Lung microvascular endothelial cell (primary cell): ENCODE data around the gene OPCML. TPM values are rescaled to one million over a fixed set of nuclear protein-coding genes. Genes with fewer than 3 reads are reported as not detected.

ENCODE experiments used
- DNase-seq, 2 donors: peaks; one replicate each; pipeline versions ENCODE4 v3.0.0 to v3.0.0-alpha.2; 2010; ENCODE audit warnings: low read depth in 2 of 2
- total RNA-seq: library from RNA; depleted of rRNA; stranded (reverse); fragments of >200 nt; gene quantifications from 2 replicates; pipeline ENCODE4 v1.2.1, GENCODE V29; 2014

The OPCML gene
- total RNA-seq, 1 donor from 2014 or later: not detected

DNA sequence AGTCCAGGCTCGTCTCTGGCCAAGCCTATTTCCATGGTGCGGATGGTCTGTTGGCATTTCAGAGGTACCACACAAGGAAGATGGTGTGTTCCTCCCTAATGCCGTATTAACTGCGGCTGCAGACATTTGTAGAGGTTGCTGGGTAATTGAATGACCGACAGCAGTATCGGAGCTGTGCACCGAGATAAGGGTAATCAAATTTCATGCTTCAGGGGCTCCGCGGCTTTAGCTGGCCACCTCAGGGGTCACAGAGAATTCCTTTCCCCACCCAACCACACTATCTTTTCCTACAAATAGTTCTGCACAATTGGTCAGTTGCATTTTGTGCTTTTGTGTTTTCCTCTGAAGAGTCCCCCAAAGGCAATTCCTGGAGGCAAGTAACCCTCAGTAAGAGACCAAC is 297.4 kb downstream of the OPCML start:
- no peak for DNase-seq

DNA sequence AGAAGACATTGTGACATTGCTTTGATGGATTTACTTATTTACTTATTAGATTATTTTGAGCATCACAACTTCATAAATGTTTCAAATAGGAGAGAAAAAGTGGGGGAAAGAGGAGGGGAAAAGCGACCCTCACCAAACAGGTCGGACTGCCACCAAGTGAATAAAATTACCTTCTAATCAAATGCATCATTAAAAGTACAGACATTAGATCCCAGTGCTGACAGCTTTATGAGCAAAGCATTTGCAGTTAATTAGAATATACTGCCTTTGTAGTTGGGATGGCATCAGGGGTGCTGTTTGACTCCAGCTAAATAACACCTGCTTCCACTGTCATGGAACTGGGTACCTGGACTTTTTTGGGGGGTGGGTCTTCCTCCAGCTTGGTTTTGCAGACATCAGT is 299.6 kb downstream of the OPCML start:
- no peak for DNase-seq

- no peak for DNase-seq
Observed at GRCh38 chr11:133230431-133230830, 301.9 kb downstream of the OPCML start.

GRCh38 chr11:133228471-133229329 is 303.6 kb downstream of the OPCML start:
- no peak for DNase-seq

DNA sequence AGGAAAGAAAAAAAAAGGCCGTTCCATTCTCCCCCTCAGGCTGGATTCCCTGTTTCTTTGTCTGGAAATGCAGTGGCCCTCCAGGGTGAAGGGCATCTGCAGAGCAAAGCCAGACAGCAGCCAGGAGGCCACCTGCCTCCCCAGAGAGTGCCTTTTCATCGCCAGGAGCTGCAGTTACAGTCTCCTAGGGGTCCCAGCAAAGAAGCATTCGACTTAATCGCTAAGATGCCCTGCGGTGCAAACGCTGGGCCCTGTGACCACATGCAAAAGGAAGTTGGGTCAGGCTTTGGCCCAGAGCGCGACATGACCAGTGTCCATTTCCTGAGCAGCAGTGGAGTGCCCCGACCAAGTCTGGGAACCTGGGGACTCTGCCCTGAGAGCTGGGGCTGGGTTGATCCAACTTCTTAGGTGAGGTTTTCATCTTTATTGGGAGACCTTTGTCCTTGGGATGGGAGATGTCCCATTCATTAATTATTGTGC is 304.6 kb downstream of the OPCML start:
- no peak for DNase-seq

- no peak for DNase-seq
Observed at GRCh38 chr11:133224271-133224670, 308.0 kb downstream of the OPCML start.

- no peak for DNase-seq
Observed at GRCh38 chr11:133222425-133223330, 309.6 kb downstream of the OPCML start.

DNA sequence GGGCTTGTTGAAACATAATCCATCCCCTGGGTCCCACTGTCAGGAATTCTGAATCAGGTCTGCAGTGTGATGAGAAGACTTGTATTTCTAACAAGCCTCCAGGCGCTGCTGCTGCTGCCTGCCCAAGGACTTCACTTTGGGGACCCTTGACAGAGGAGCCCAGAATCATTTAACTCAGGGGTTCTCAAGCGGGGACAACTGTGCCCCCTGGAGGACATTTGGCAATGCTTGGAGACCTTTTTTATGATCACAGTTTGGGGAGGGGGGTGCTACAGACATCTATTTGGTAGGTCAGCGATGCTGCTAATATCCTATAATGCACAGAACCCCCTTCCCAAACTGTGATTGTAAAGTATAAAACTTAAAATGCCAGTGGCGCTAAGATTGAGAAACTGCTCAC is 312.8 kb downstream of the OPCML start:
- DNase-seq: no peak

- no peak for DNase-seq
Observed at GRCh38 chr11:133216813-133217212, 315.5 kb downstream of the OPCML start.

DNA sequence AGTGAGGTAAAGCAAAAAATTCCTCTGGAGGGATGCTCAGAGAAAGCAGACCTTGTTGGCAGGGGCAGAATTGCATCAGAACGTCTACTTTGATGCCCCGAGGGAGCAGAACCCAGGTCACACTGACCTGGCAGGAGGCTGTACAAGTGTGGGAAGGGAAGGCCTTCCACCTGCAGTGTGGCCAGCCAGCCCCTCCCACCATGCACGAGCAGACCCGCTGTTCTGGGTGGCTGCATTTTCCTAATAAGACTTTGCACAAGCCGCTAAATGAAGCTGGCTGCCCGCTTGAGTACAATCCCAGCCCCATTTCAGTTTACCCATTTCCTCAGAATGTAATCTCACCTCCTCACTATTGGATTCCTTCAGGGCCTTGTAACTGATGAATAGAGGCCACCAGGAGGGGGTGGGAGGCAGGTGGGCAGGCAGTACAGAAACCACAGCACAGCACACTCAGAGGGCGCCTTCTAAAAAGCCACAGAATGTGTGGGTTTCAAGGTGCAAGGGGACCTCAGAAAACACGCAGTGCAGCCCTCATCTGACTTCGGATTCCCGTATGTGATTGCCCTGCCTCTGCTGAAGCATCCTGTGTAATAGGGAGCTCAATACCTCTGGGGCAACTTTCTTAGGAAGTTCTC is 316.6 kb downstream of the OPCML start:
- no peak for DNase-seq

DNA sequence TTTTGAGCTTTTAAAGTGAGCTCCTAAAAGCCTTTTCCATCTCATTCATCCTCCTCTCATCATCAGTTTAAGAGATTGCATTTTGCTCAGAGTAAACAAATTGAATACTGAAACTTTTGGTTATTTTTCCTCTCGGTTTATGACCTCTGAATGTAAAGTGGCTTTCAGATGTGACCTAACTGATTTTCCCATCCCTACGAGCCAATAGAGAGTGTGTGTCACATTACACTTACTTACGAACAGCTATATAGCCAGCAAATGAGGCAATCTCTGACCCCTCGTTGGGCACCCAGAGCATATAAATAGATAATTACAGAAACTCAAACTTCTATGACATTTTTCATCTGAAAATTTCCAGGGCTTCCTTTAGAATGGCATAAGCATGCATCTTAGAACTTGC is 317.7 kb downstream of the OPCML start:
- DNase-seq: no peak

DNA sequence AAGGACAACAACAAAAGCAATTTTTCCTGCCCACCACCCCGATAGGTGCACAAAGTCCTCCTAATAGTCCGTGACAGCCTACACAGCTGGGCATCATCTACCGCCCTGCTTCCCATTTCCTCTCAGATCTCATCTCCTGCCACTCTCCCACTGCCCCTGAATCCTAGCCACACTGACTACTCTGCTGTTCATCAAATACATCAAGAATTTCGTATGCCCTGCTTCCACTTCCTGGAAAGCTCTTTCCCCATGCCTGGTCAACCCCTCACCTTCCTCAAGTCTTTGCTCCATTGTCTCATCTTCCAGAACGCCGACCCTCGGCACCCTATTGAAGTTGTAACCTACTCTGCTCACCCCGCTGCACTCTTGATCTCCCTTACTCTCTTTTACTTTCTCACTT is 320.1 kb downstream of the OPCML start:
- no peak for DNase-seq

DNA sequence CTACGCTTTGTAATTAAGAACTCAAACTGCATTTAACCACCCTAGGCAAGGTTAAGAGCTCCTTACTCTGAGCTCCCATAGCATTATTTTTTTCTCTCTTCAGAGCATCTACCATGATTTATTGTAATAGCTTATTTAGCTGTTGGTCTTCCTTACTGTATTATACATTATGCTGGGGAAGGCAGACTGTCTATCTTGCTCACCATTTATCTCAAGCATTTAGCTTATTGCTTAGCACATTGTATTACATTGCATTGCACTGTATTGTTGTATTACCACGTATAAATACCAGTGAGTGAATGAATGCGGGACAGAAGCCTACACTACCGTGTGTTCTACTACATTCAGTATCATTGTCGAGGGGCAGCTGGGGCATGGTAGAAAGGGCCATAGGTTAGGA is 324.3 kb downstream of the OPCML start:
- DNase-seq: no peak

GRCh38 chr11:133206313-133207005 is 325.8 kb downstream of the OPCML start:
- DNase-seq: no peak

DNA sequence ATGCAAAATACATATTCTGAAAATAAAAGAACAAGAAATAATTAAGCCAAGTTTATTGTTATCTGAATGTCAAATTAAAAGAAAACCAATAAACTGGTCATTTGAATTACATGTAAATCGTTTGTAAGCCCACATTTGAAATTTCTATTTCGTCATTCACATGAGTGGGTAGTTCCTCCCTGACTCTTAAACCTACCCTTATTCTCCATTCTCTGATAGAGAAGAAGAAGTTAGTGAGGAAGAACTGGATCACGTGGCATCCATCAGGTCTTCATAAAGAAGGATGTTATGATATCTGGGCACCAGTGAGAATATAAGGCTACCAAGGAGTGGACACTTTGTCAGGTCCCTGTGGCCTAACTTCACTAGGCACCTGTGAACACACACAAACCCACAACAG is 328.1 kb downstream of the OPCML start:
- no peak for DNase-seq

DNA sequence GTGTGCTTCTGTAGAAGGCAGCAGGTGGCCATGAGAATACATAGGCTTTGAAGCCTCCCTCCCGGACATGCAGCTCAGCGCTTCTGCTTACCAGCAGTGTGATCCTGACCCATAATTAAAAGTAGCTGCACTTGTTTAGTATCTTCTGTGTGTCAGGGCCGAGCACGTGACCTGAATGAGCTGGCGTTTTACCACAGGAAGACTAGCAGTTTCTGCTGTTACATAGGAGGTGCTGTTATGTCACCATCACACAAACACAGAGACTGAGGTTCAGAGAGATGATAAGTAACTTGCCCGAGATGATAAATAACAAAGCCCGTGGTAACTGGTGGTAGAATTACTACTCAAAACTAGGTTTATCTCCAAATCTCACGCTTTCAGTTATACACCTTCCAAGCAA is 329.5 kb downstream of the OPCML start:
- DNase-seq: no peak

DNA sequence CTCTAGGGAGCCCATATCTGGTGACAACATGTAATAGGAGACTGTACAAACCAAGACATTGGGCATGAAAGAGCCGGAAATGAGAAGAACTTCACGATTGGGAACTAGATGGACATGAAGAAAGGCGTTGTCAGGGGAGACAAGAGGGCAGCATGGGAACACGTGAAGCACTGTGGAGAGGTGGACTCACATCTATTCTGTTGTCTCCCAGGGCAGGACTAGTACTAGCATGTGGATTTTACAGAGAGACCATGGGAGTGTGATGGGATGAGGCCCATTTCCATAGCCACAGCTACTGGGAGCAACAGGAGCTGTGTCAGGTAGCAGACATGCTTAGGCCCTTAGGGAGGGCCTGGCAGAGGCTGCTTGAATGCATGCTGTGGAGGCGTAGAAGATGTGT is 333.9 kb downstream of the OPCML start:
- DNase-seq: no peak

- no peak for DNase-seq
Observed at GRCh38 chr11:133197425-133197824, 334.9 kb downstream of the OPCML start.

GRCh38 chr11:133191931-133192330 is 340.4 kb downstream of the OPCML start:
- DNase-seq: no peak

- no peak for DNase-seq
Observed at GRCh38 chr11:133181667-133182066, 350.6 kb downstream of the OPCML start.

GRCh38 chr11:133181066-133181465 is 351.2 kb downstream of the OPCML start:
- DNase-seq: no peak
